GM21619 (cell line): ENCODE results near the gene TRMT112.

Source experiments
- ATAC-seq: cut with Tn5 transposase; IDR thresholded peaks from one replicate; pipeline ENCODE4 v1.9.1; 2021; ENCODE audit not compliant: unreplicated experiment

The TRMT112 gene

GRCh38 chr11:64294774-64295173 is 22.6 kb downstream of the TRMT112 start:
- ATAC-seq = no peak

GRCh38 chr11:64292460-64293254 is 24.7 kb downstream of the TRMT112 start:
- no peak for ATAC-seq

- no peak for ATAC-seq
Observed at GRCh38 chr11:64291752-64292459, 25.5 kb downstream of the TRMT112 start.

- ATAC-seq = no peak
Observed at GRCh38 chr11:64291262-64291751, 26.1 kb downstream of the TRMT112 start, which contains the start of gene KCNK4. Gene KCNK4, plus strand, starts transcription at chr11:64291302. Its CDS starts 1,717 bp downstream, at chr11:64293019.

GRCh38 chr11:64290352-64291261 is 26.8 kb downstream of the TRMT112 start:
- ATAC-seq = no peak

- no peak for ATAC-seq
Observed at GRCh38 chr11:64289002-64289564, 28.3 kb downstream of the TRMT112 start.

- no peak for ATAC-seq
Observed at GRCh38 chr11:64288353-64288750, 29.0 kb downstream of the TRMT112 start.

GRCh38 chr11:64287676-64288352 is 29.5 kb downstream of the TRMT112 start:
- ATAC-seq = no peak

GRCh38 chr11:64286801-64287159 is 30.6 kb downstream of the TRMT112 start:
- no peak for ATAC-seq

GRCh38 chr11:64285885-64286800 is 31.2 kb downstream of the TRMT112 start:
- ATAC-seq = no peak

GRCh38 chr11:64284962-64285884 is 32.1 kb downstream of the TRMT112 start, which contains the start of gene GPR137:
Gene GPR137, plus strand, starts transcription at chr11:64285848. Its CDS starts 677 bp downstream, at chr11:64286525.
- peak; percentile 55 for ATAC-seq

GRCh38 chr11:64284048-64284961 is 33.1 kb downstream of the TRMT112 start, which contains the start of gene BAD:
Gene BAD, minus strand, starts transcription at chr11:64284665. Its CDS starts 297 bp downstream, at chr11:64284368.
- peak; percentile 70 for ATAC-seq

- no peak for ATAC-seq
Observed at GRCh38 chr11:64283092-64283491, 34.3 kb downstream of the TRMT112 start.

- ATAC-seq = no peak
Observed at GRCh38 chr11:64281957-64282770, 35.2 kb downstream of the TRMT112 start.

- ATAC-seq = no peak
Observed at GRCh38 chr11:64278576-64279190, 38.7 kb downstream of the TRMT112 start.
